GM12878 (cell line): ENCODE results near the gene CCDC88A. TPM values are rescaled to one million over a fixed set of nuclear protein-coding genes. Genes with fewer than 3 reads are reported as not detected.
A peak's percentile ranks its signal among the peaks of the same experiment; 100 is the strongest.

Source experiments
- ATF2 ChIP-seq: IDR thresholded peaks from 2 replicates; pipeline ENCODE4 v1.6.1; 2012; ENCODE audit warnings: low read length, inconsistent platforms
- BCL11A ChIP-seq: IDR thresholded peaks from 2 replicates; pipeline ENCODE4 v1.6.1; 2011; ENCODE audit warnings: low read depth, low read length
- BCLAF1 ChIP-seq: fragments of 450-650 bp; IDR thresholded peaks from 2 replicates; pipeline ENCODE4 v1.6.1; 2017; ENCODE audit warnings: antibody characterized with exemption, mild to moderate bottlenecking, moderate library complexity
- BHLHE40 ChIP-seq, 2 experiments: fragments of 450-650 bp in 1 of 2; IDR thresholded peaks; 2 replicates each; pipeline ENCODE4 v1.6.1; 2011 to 2017; ENCODE audit warnings: low read depth in 2 of 2, borderline replicate concordance in 1 of 2, improper control_type of control experiment in 1 of 2, low read length in 1 of 2, mild to moderate bottlenecking in 1 of 2
- EED ChIP-seq: sonication (generic); IDR thresholded peaks from 2 replicates; pipeline ENCODE4 v1.6.1; 2016; ENCODE audit warnings: antibody characterized with exemption, low read depth
- EGR1 ChIP-seq, 2 experiments: IDR thresholded peaks; 1 replicate in 1 of 2; 2 replicates in 1 of 2; pipeline ENCODE4 v1.6.1; 2011 to 2012; ENCODE audit warnings: low read depth in 2 of 2, low read length in 2 of 2, borderline replicate concordance in 1 of 2, mild to moderate bottlenecking in 1 of 2, moderate library complexity in 1 of 2
- IRF5 ChIP-seq: fragments of 450-650 bp; IDR thresholded peaks from 2 replicates; pipeline ENCODE4 v1.6.1; 2017; ENCODE audit warnings: borderline replicate concordance
- JUNB ChIP-seq: IDR thresholded peaks from 2 replicates; pipeline ENCODE4 v1.6.1; 2016; ENCODE audit warnings: antibody characterized with exemption, mild to moderate bottlenecking
- MEF2A ChIP-seq: IDR thresholded peaks from 2 replicates; pipeline ENCODE4 v1.6.1; 2011; ENCODE audit warnings: low read depth, mild to moderate bottlenecking, low read length, moderate library complexity; ENCODE audit not compliant: insufficient read depth
- MTA3 ChIP-seq: IDR thresholded peaks from 2 replicates; pipeline ENCODE4 v1.6.1; 2012; ENCODE audit warnings: low read length, inconsistent platforms, borderline replicate concordance
- NR2F1 ChIP-seq: fragments of 450-650 bp; conservative IDR thresholded peaks from 2 replicates; pipeline ENCODE4 v1.6.1; 2017; ENCODE audit warnings: mild to moderate bottlenecking
- PKNOX1 ChIP-seq: fragments of 450-650 bp; IDR thresholded peaks from 2 replicates; pipeline ENCODE4 v1.6.1; 2016; ENCODE audit warnings: mild to moderate bottlenecking
- POLR2A ChIP-seq: IDR thresholded peaks from 2 replicates; pipeline ENCODE4 v1.6.1; 2011; ENCODE audit warnings: low read depth, mild to moderate bottlenecking, low read length
- POLR2AphosphoS2 ChIP-seq: IDR thresholded peaks from 2 replicates; pipeline ENCODE4 v1.6.1; 2011; ENCODE audit warnings: low read depth, mild to moderate bottlenecking, low read length, improper control_type of control experiment, moderate library complexity
- POU2F2 ChIP-seq: IDR thresholded peaks from 3 replicates; pipeline ENCODE4 v1.6.1; 2011; ENCODE audit warnings: low read depth, mild to moderate bottlenecking, low read length, borderline replicate concordance
- RAD21 ChIP-seq: IDR thresholded peaks from 2 replicates; pipeline ENCODE4 v1.6.1; 2011; ENCODE audit warnings: mild to moderate bottlenecking, low read depth, low read length, moderate library complexity; ENCODE audit not compliant: insufficient read depth
- RCOR1 ChIP-seq: conservative IDR thresholded peaks from 2 replicates; pipeline ENCODE4 v1.6.1; 2012; ENCODE audit warnings: low read depth, low read length, improper control_type of control experiment
- RELB ChIP-seq: fragments of 450-650 bp; IDR thresholded peaks from 2 replicates; pipeline ENCODE4 v1.6.1; 2017; ENCODE audit warnings: low read depth, mild to moderate bottlenecking, moderate library complexity
- RUNX3 ChIP-seq: IDR thresholded peaks from 2 replicates; pipeline ENCODE4 v1.6.1; 2012; ENCODE audit warnings: low read length, inconsistent platforms
- SIN3A ChIP-seq: IDR thresholded peaks from 2 replicates; pipeline ENCODE4 v1.6.1; 2012; ENCODE audit warnings: low read depth, low read length, improper control_type of control experiment
- TBL1XR1 ChIP-seq: IDR thresholded peaks from 2 replicates; pipeline ENCODE4 v1.6.1; 2012; ENCODE audit warnings: low read depth, low read length, improper control_type of control experiment
- TCF3 ChIP-seq: IDR thresholded peaks from 2 replicates; pipeline ENCODE4 v1.6.1; 2012; ENCODE audit warnings: low read depth, mild to moderate bottlenecking, low read length, borderline replicate concordance; ENCODE audit not compliant: insufficient read depth
- ZNF384 ChIP-seq: IDR thresholded peaks from 2 replicates; pipeline ENCODE4 v1.6.1; 2012; ENCODE audit warnings: low read depth, mild to moderate bottlenecking, low read length, improper control_type of control experiment, borderline replicate concordance
- ZZZ3 ChIP-seq: IDR thresholded peaks from 2 replicates; pipeline ENCODE4 v1.6.1; 2011; ENCODE audit warnings: low read depth; ENCODE audit not compliant: control insufficient read depth, insufficient read length
- polyA plus RNA-seq, 11 experiments: library from polyadenylated mRNA; depleted of rRNA in 4 of 11; unstranded in 6 of 11; stranded (reverse) in 5 of 11; fragments of >200 nt; fragmentation: Nextera tagmentation in 4 of 11; fragmentation: Illumina TruSeq in 1 of 11; extraction: Ambion mirVana in 4 of 11; extraction: Trizol in 1 of 11; gene quantifications; 1 replicate in 1 of 11; 2 replicates in 10 of 11; pipeline versions ENCODE4 v1.2.1 to v1.2.3, GENCODE V29; 2011 to 2016; ENCODE audit warnings: inconsistent platforms in 2 of 11, missing spikeins in 2 of 11, low read depth in 1 of 11
- total RNA-seq, 4 experiments: library from RNA; depleted of rRNA in 3 of 4; stranded (reverse); fragments of >200 nt in 3 of 4; fragmentation: Illumina TruSeq in 1 of 4; extraction: Trizol in 1 of 4; gene quantifications; 2 replicates each; pipeline versions ENCODE4 v1.2.1 to v1.2.3, GENCODE V29; 2013 to 2021

Gene CCDC88A
- total and polyA plus RNA-seq, 10 of the 15 experiments (the other 5 are each of a cell fraction or from before 2014, with no cell fraction given): 1.8 to 71.6 (median 45.9) TPM

- no peak for TF ChIP-seq RELB
- TF ChIP-seq NR2F1: no peak
- TF ChIP-seq ATF2: peak; percentile 89
- no peak for TF ChIP-seq BCLAF1
- no peak for TF ChIP-seq ZNF384
- no peak for TF ChIP-seq RAD21
- no peak for TF ChIP-seq SIN3A
- TF ChIP-seq POU2F2: 0 out of 3 replicates have a peak, but pooled peaks have one; percentile 26
- TF ChIP-seq EGR1 (IDR thresholded peaks at IDR 0.05; ENCODE audit: borderline replicate concordance in 1 of 2, low read depth in 2 of 2, low read length in 2 of 2): no peak
- TF ChIP-seq TBL1XR1: peak; percentile 74; the same call in 1 of the 2 replicates
- peak; percentile 98 for TF ChIP-seq MEF2A
- no peak for TF ChIP-seq IRF5
- peak; percentile 70; the same call in 1 of the 2 replicates for TF ChIP-seq MTA3
- TF ChIP-seq PKNOX1: peak; percentile 41; the same call in 1 of the 2 replicates
- 0 out of 4 replicates have a peak, but pooled peaks of 1 of the 2 experiments have one; percentile 14 for TF ChIP-seq BHLHE40 (IDR thresholded peaks at IDR 0.05; ENCODE audit: borderline replicate concordance in 1 of 2, low read depth in 2 of 2, low read length in 1 of 2)
- TF ChIP-seq RUNX3: peak; percentile 97
- TF ChIP-seq POLR2A: no peak
- TF ChIP-seq TCF3: no peak
- TF ChIP-seq POLR2AphosphoS2: no peak
- TF ChIP-seq RCOR1: no peak
- TF ChIP-seq EED: no peak
- peak; percentile 70; the same call in 1 of the 2 replicates for TF ChIP-seq BCL11A
- peak; percentile 63 for TF ChIP-seq JUNB
- TF ChIP-seq ZZZ3: no peak
These were observed 123.3 kb downstream of the CCDC88A start (continued) for GRCh38 chr2:55296393-55296792.
